Anterior cingulate cortex (tissue), 58 donors: Measurements from ENCODE around the gene RPL27.

Source experiments
- DNase-seq, 58 donors: peaks; one replicate each; lab custom pipeline; 2025; lab: John Stamatoyannopoulos, UW

The RPL27 gene

GRCh38 chr17:43042025-43042628 is 43.9 kb downstream of the RPL27 start:
- DNase-seq = no peak

GRCh38 chr17:43043307-43043706 is 45.1 kb downstream of the RPL27 start:
- no peak for DNase-seq

GRCh38 chr17:43044024-43044423 is 45.8 kb downstream of the RPL27 start:
- DNase-seq = no peak

GRCh38 chr17:43051969-43052368 is 53.8 kb downstream of the RPL27 start:
- DNase-seq = no peak
